B cell (primary cell): ENCODE results near the gene CDK5RAP2. TPM values are rescaled to one million over a fixed set of nuclear protein-coding genes. Genes with fewer than 3 reads are reported as not detected.

ENCODE experiments used
- ATAC-seq: fragments of 200-7000 bp; cut with Tn5 transposase; one replicate; pipeline ENCODE4 v1.10.0; 2021; ENCODE audit warnings: low read depth, mild to moderate bottlenecking, moderate number of reproducible peaks, moderate library complexity
- CTCF ChIA-PET: fragments of 350-600 bp; sonication (Branson Sonifier 250); formaldehyde crosslinking; loops from one replicate; lab custom pipeline; 2021; ENCODE audit warnings: antibody characterized with exemption, inconsistent platforms; lab: Charles Lee
- POLR2A ChIA-PET: fragments of 350-600 bp; sonication (Branson Sonifier 250); formaldehyde crosslinking; loops from one replicate; lab custom pipeline; 2021; ENCODE audit warnings: antibody characterized with exemption; lab: Charles Lee
- DNase-seq: peaks from one replicate; pipeline ENCODE4 v3.0.0; 2013
- H2AFZ ChIP-seq: 2 replicates; pipeline ENCODE4 v1.6.1; 2012; ENCODE audit warnings: mild to moderate bottlenecking, low read depth, low read length; ENCODE audit not compliant: insufficient read depth, poor library complexity, severe bottlenecking
- H3K27ac ChIP-seq, 2 donors: 1 replicate in 1 of 2; 2 replicates in 1 of 2; pipeline ENCODE4 v1.5.1; 2012 to 2013; ENCODE audit warnings: low read length in 2 of 2, mild to moderate bottlenecking in 2 of 2, moderate library complexity in 1 of 2
- H3K27me3 ChIP-seq, 4 experiments: fragments of 200-600 bp in 1 of 4; sonication (generic) in 1 of 4; replicated peaks in 1 of 4; 1 replicate in 2 of 4; 2 replicates in 2 of 4; pipeline versions ENCODE4 v1.6.1 to v1.7.0; 2013 to 2016; ENCODE audit warnings: low read length in 3 of 4, mild to moderate bottlenecking in 2 of 4, mixed read lengths in 1 of 4, moderate library complexity in 1 of 4; ENCODE audit not compliant: insufficient read depth in 4 of 4, control insufficient read depth in 3 of 4; ENCODE audit errors: control extremely low read depth in 1 of 4
- H3K36me3 ChIP-seq, 2 experiments: replicated peaks in 1 of 2; 1 replicate in 1 of 2; 2 replicates in 1 of 2; pipeline versions ENCODE4 v1.6.1 to v1.7.1; 2013; ENCODE audit warnings: low read length in 1 of 2; ENCODE audit not compliant: insufficient read depth in 2 of 2, control insufficient read depth in 1 of 2; ENCODE audit errors: control extremely low read depth in 1 of 2, extremely low read depth in 1 of 2
- H3K4me1 ChIP-seq, 2 donors: fragments of 200-600 bp in 1 of 2; sonication (generic) in 1 of 2; 1 replicate in 1 of 2; 2 replicates in 1 of 2; pipeline versions ENCODE4 v1.5.1 to v1.6.1; 2013 to 2017; ENCODE audit warnings: low read length in 2 of 2; ENCODE audit not compliant: control insufficient read depth in 2 of 2, insufficient read depth in 2 of 2
- H3K4me2 ChIP-seq: replicated peaks from 2 replicates; pipeline ENCODE3; 2012; ENCODE audit warnings: mild to moderate bottlenecking, low read depth, low read length; ENCODE audit not compliant: poor library complexity, severe bottlenecking
- H3K4me3 ChIP-seq, 5 experiments: fragments of 200-600 bp in 1 of 5; sonication (generic) in 1 of 5; 1 replicate in 3 of 5; 2 replicates in 2 of 5; pipeline versions ENCODE4 v1.5.1 to v1.7.0; 2011 to 2016; ENCODE audit warnings: low read length in 4 of 5, mild to moderate bottlenecking in 4 of 5, low read depth in 2 of 5, control low read depth in 1 of 5, moderate library complexity in 1 of 5; ENCODE audit not compliant: insufficient read depth in 1 of 5; ENCODE audit errors: control extremely low read depth in 1 of 5, extremely low read depth in 1 of 5
- H3K79me2 ChIP-seq: fragments of 200-600 bp; sonication (generic); one replicate; pipeline ENCODE4 v1.6.0; 2016; ENCODE audit warnings: low read length; ENCODE audit not compliant: control insufficient read depth, insufficient read depth
- H3K9ac ChIP-seq: fragments of 200-600 bp; sonication (generic); 2 replicates; pipeline ENCODE4 v1.6.1; 2017; ENCODE audit warnings: mild to moderate bottlenecking, low read length, moderate library complexity
- H3K9me3 ChIP-seq, 3 donors: one replicate each; pipeline versions ENCODE4 v1.6.1 to v1.7.1; 2013; ENCODE audit warnings: low read length in 2 of 3; ENCODE audit not compliant: control insufficient read depth in 2 of 3, insufficient read depth in 1 of 3; ENCODE audit errors: control extremely low read depth in 1 of 3
- H4K20me1 ChIP-seq: 2 replicates; pipeline ENCODE4 v1.6.0; 2012; ENCODE audit warnings: mild to moderate bottlenecking, low read length; ENCODE audit not compliant: insufficient read depth, control insufficient read depth, poor library complexity, severe bottlenecking
- H3K27ac Mint-ChIP-seq: one replicate; pipeline ENCODE4 v1.8.0; 2021; ENCODE audit warnings: mixed read lengths
- H3K27me3 Mint-ChIP-seq: one replicate; pipeline ENCODE4 v1.8.0; 2021; ENCODE audit warnings: mixed read lengths
- H3K4me1 Mint-ChIP-seq: one replicate; pipeline ENCODE4 v1.8.0; 2021; ENCODE audit warnings: mixed read lengths
- H3K4me3 Mint-ChIP-seq: one replicate; pipeline ENCODE4 v1.8.0; 2021; ENCODE audit warnings: mixed read lengths
- H3K9me3 Mint-ChIP-seq: one replicate; pipeline ENCODE4 v1.8.0; 2022; ENCODE audit warnings: mixed read lengths; ENCODE audit not compliant: insufficient read depth
- EZH2 ChIP-seq: IDR thresholded peaks from 2 replicates; pipeline ENCODE4 v1.6.1; 2012; ENCODE audit warnings: borderline replicate concordance, low read depth, mild to moderate bottlenecking, moderate library complexity, low read length; ENCODE audit not compliant: insufficient read depth, poor library complexity, severe bottlenecking
- WGBS: methylation state at CpG from one replicate; pipeline ENCODE4 v1.1.5; 2013; ENCODE audit warnings: missing lambda C conversion rate; ENCODE audit not compliant: insufficient coverage; 5-methylcytosine and 5-hydroxymethylcytosine counted together
- intact Hi-C: fragments of 100-400 bp; cut with micrococcal nuclease; formaldehyde crosslinking; loops from one replicate; pipeline ENCODE4 v1.10.0; 2022
- polyA plus RNA-seq: library from polyadenylated mRNA; depleted of rRNA; stranded (reverse); fragments of >200 nt; gene quantifications from 2 replicates; pipeline ENCODE4 v1.2.3, GENCODE V29; 2012
- total RNA-seq, 2 donors: library from RNA; stranded (reverse); fragments of 120-200 nt in 1 of 2; gene quantifications; 1 replicate in 1 of 2; 2 replicates in 1 of 2; pipeline versions ENCODE4 v1.2.3 to v1.2.4, GENCODE V29; 2013 to 2022
- TF ChIP-seq, protein P1 (sequence below): fragments of 200-600 bp; IDR thresholded peaks from one replicate; pipeline ENCODE4 v1.8.0; 2022; ENCODE audit warnings: antibody characterized with exemption, mild to moderate bottlenecking

CDK5RAP2 gene
- total and polyA plus RNA-seq, 2 donors (not counting 1 experiment from before 2014, with no cell fraction given) = 31.3 to 122 TPM

GRCh38 chr9:120392245-120392644 lies 187.7 kb downstream of the CDK5RAP2 start:
- Histone ChIP-seq H3K9ac (no peak overlapping the region), H3K4me3 (no peak overlapping the region), H4K20me1 (no peaks in the 10 kb centered on the region), H2AFZ (no peak overlapping the region), H3K36me3 (peaks cover 3 to 75% of the 10 kb centered on the region in 2 experiments), H3K27me3 (no peaks in the 10 kb centered on the region), H3K9me3 (no peaks in the 10 kb centered on the region), H3K27ac (no peak overlapping the region), H3K4me2 (no peak overlapping the region), H3K79me2 (no peaks in the 10 kb centered on the region), H3K4me1 (no peaks in the 10 kb centered on the region)
- ATAC-seq (no peak), DNase-seq (no peak)
- POLR2A ChIA-PET = no interaction called here
- Mint-ChIP-seq H3K9me3 (no peaks in the 10 kb centered on the region), H3K27me3 (no peaks in the 10 kb centered on the region), H3K27ac (no peak overlapping the region), H3K4me1 (no peaks in the 10 kb centered on the region), H3K4me3 (no peak overlapping the region)
- CTCF ChIA-PET = no interaction called here
- intact Hi-C loops = no loop called here
- TF ChIP-seq, protein P1, sequence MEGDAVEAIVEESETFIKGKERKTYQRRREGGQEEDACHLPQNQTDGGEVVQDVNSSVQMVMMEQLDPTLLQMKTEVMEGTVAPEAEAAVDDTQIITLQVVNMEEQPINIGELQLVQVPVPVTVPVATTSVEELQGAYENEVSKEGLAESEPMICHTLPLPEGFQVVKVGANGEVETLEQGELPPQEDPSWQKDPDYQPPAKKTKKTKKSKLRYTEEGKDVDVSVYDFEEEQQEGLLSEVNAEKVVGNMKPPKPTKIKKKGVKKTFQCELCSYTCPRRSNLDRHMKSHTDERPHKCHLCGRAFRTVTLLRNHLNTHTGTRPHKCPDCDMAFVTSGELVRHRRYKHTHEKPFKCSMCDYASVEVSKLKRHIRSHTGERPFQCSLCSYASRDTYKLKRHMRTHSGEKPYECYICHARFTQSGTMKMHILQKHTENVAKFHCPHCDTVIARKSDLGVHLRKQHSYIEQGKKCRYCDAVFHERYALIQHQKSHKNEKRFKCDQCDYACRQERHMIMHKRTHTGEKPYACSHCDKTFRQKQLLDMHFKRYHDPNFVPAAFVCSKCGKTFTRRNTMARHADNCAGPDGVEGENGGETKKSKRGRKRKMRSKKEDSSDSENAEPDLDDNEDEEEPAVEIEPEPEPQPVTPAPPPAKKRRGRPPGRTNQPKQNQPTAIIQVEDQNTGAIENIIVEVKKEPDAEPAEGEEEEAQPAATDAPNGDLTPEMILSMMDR = no peak
- TF ChIP-seq EZH2 = no peak
- 100% methylated on average over 3 of the region's 5 CpGs for WGBS

DNA sequence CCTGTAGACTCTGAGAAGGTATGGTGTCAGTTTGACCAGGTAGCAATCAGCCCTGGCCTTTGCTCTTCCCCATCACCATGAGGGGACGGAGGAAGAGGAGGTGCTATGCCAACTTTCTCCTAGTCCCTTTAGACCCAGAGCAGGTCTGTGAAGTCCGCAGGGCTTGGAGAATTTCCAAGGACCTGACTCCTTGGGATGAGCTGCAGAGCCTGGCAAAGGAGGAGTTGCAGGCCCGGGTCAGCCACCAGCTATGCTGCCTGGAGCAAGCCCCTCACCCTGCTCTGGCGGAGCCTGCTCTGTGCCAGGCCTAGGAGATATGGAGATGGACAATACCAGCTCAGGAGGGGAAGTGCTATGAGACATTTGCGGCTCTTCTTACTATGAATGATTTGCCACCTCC lies 188.3 kb downstream of the CDK5RAP2 start:
- Histone ChIP-seq H4K20me1 (no peaks in the 10 kb centered on the region), H3K4me3 (no peak overlapping the region), H3K36me3 (peaks cover 5 to 70% of the 10 kb centered on the region in 2 experiments), H3K27ac (no peak overlapping the region), H3K27me3 (no peaks in the 10 kb centered on the region), H3K79me2 (no peaks in the 10 kb centered on the region), H3K4me1 (no peaks in the 10 kb centered on the region), H3K4me2 (no peak overlapping the region), H3K9ac (no peak overlapping the region), H2AFZ (no peak overlapping the region), H3K9me3 (no peaks in the 10 kb centered on the region)
- intact Hi-C loops = no loop called here
- TF ChIP-seq EZH2 = no peak
- TF ChIP-seq, protein P1 = no peak
- CTCF ChIA-PET = no interaction called here
- H3K9me3 Mint-ChIP-seq = no peaks in the 10 kb centered on the region
- H3K27ac Mint-ChIP-seq = no peak overlapping the region
- WGBS = 100% methylated on average over 4 of the region's 5 CpGs
- no peaks in the 10 kb centered on the region for H3K4me1 Mint-ChIP-seq
- POLR2A ChIA-PET = no interaction called here
- no peak overlapping the region for H3K4me3 Mint-ChIP-seq
- DNase-seq (no peak), ATAC-seq (no peak)
- no peaks in the 10 kb centered on the region for H3K27me3 Mint-ChIP-seq
